ENCODE data around the gene ELOVL5. TPM values are rescaled to one million over a fixed set of nuclear protein-coding genes. Genes with fewer than 3 reads are reported as not detected.

The ELOVL5 gene
- polyA plus RNA-seq, 1 of the 3 experiments (the other 2 are of a cell fraction): 31.9 TPM

- CTCF ChIA-PET: interaction anchor here (1.3 to 1.7 kb wide), 2 partner anchors 12 to 14 kb away, joined by 5 read pairs; no protein-coding TSS in a partner anchor
- WGBS (ENCODE audit: low lambda C conversion rate): 100% methylated on average over 3 of the region's 3 CpGs
- peaks cover 4 to 5% of the 10 kb centered on the region in 2 experiments; a peak in 3 of 4 replicates for H3K4me1 ChIP-seq (ENCODE audit: control insufficient read depth in 1 of 2, insufficient read depth in 2 of 2, low read depth in 1 of 2, low read length in 1 of 2)
Measured at GRCh38 chr6:53279293-53279692, 69.5 kb downstream of the ELOVL5 start.

More at GRCh38 chr6:53279293-53279692, 69.5 kb downstream of the ELOVL5 start:
- no peaks in the 10 kb centered on the region for H4K20me1 ChIP-seq (ENCODE audit: insufficient read depth)
- no peak overlapping the region for H3K4me2 ChIP-seq
- no peak for TF ChIP-seq IRF3 (IDR thresholded peaks at IDR 0.05; ENCODE audit: low read depth, low read length)
- TF ChIP-seq MXI1 (IDR thresholded peaks at IDR 0.05; ENCODE audit: low read depth, low read length): no peak
- TF ChIP-seq, protein P1, sequence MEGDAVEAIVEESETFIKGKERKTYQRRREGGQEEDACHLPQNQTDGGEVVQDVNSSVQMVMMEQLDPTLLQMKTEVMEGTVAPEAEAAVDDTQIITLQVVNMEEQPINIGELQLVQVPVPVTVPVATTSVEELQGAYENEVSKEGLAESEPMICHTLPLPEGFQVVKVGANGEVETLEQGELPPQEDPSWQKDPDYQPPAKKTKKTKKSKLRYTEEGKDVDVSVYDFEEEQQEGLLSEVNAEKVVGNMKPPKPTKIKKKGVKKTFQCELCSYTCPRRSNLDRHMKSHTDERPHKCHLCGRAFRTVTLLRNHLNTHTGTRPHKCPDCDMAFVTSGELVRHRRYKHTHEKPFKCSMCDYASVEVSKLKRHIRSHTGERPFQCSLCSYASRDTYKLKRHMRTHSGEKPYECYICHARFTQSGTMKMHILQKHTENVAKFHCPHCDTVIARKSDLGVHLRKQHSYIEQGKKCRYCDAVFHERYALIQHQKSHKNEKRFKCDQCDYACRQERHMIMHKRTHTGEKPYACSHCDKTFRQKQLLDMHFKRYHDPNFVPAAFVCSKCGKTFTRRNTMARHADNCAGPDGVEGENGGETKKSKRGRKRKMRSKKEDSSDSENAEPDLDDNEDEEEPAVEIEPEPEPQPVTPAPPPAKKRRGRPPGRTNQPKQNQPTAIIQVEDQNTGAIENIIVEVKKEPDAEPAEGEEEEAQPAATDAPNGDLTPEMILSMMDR (IDR thresholded peaks at IDR 0.05): no peak
- TF ChIP-seq MEF2A (IDR thresholded peaks at IDR 0.05; ENCODE audit: borderline replicate concordance, low read depth): no peak
- TF ChIP-seq, protein P2, sequence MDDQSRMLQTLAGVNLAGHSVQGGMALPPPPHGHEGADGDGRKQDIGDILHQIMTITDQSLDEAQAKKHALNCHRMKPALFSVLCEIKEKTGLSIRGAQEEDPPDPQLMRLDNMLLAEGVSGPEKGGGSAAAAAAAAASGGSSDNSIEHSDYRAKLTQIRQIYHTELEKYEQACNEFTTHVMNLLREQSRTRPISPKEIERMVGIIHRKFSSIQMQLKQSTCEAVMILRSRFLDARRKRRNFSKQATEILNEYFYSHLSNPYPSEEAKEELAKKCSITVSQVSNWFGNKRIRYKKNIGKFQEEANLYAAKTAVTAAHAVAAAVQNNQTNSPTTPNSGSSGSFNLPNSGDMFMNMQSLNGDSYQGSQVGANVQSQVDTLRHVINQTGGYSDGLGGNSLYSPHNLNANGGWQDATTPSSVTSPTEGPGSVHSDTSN (IDR thresholded peaks at IDR 0.05): no peak
- TF ChIP-seq CHD2 (IDR thresholded peaks at IDR 0.05; ENCODE audit: low read length, partially characterized antibody): no peak
- no peak for TF ChIP-seq NRF1 (IDR thresholded peaks at IDR 0.05; ENCODE audit: low read depth, low read length)
- no peak for TF ChIP-seq YY1 (IDR thresholded peaks at IDR 0.05; ENCODE audit: low read depth)
- no peak for TF ChIP-seq REST (IDR thresholded peaks at IDR 0.05; ENCODE audit: low read depth, low read length)
- no peak for TF ChIP-seq TCF12 (IDR thresholded peaks at IDR 0.05)
- TF ChIP-seq EZH2phosphoT487 (IDR thresholded peaks at IDR 0.05; ENCODE audit: borderline replicate concordance, low read depth): no peak
- TF ChIP-seq FOXJ3 (CRISPR knock-in tag; IDR thresholded peaks at IDR 0.05): no peak
- no peak for TF ChIP-seq FOXM1 (IDR thresholded peaks at IDR 0.05; ENCODE audit: low read depth)
- POLR2A ChIA-PET: interaction anchor here (1.2 kb wide), 1 partner anchor 69 kb away, joined by 4 read pairs; no protein-coding TSS in a partner anchor
- H3F3A ChIP-seq (replicated peaks; ENCODE audit: insufficient read depth): no peaks in the 10 kb centered on the region
- H3K9me2 ChIP-seq: no peaks in the 10 kb centered on the region
- no peaks in the 10 kb centered on the region for H3K27me3 ChIP-seq (ENCODE audit: insufficient read depth)
- H3K9ac ChIP-seq: no peak overlapping the region
- DNase-seq: no peak
- H3K79me2 ChIP-seq (ENCODE audit: insufficient read depth): peaks cover 19% of the 10 kb centered on the region; the same call in 1 of the 2 replicates
- H3K27ac ChIP-seq (ENCODE audit: low read depth in 2 of 2, low read length in 1 of 2): no peak overlapping the region
- H3K36me3 ChIP-seq (replicated peaks in 1 of 2; ENCODE audit: control insufficient read depth in 1 of 2, insufficient read depth in 2 of 2, low read length in 1 of 2): peaks cover 5 to 41% of the 10 kb centered on the region in 2 experiments
- H2AFZ ChIP-seq (ENCODE audit: low read depth): no peak overlapping the region
- no peak overlapping the region for H3K4me3 ChIP-seq (ENCODE audit: low read depth in 2 of 2, low read length in 1 of 2)
- no peaks in the 10 kb centered on the region for H3K9me3 ChIP-seq

Measured in SK-N-SH (cell line).